GM12878 (cell line): ENCODE data around the gene USP5. TPM values are rescaled to one million over a fixed set of nuclear protein-coding genes. Genes with fewer than 3 reads are reported as not detected.

Source experiments
- ATAC-seq: fragments of 200-7000 bp; cut with Tn5 transposase; 3 replicates; pipeline ENCODE4 v1.9.1; 2020; ENCODE audit warnings: mild to moderate bottlenecking, moderate library complexity
- BruUV-seq: library from RNA; stranded (reverse); fragments of 400-500 nt; replicated peaks from 2 replicates; lab custom pipeline; 2021; lab: Mats Ljungman, UMichigan
- CTCF ChIA-PET: fragments of 300-600 bp; sonication (Branson Sonifier 250); formaldehyde crosslinking; extraction: SDS; loops from one replicate; lab custom pipeline; 2021; ENCODE audit warnings: inconsistent platforms; lab: Yijun Ruan, JAX
- POLR2A ChIA-PET: fragments of 350-600 bp; formaldehyde crosslinking; extraction: SDS; loops from one replicate; lab custom pipeline; 2021; ENCODE audit warnings: inconsistent platforms; lab: Charles Lee
- RAD21 ChIA-PET: fragments of 300-600 bp; sonication (Branson Sonifier 250); formaldehyde crosslinking; loops from one replicate; lab custom pipeline; 2023; ENCODE audit warnings: antibody characterized with exemption; ENCODE audit not compliant: unreplicated experiment; lab: Charles Lee
- SMC1A ChIA-PET: fragments of 300-600 bp; sonication (Branson Sonifier 250); formaldehyde crosslinking; loops from one replicate; lab custom pipeline; 2023; ENCODE audit not compliant: unreplicated experiment, uncharacterized antibody; lab: Charles Lee
- DNase-seq: peaks from one replicate; pipeline ENCODE4 v3.0.0-alpha.2; 2011; ENCODE audit warnings: low read depth, low spot score
- FAIRE-seq: peaks from 3 replicates; lab custom pipeline; 2011; peaks lifted over from hg19 to GRCh38; lab: Jason Lieb, UNC
- H2AFZ ChIP-seq: 2 replicates; pipeline ENCODE4 v1.6.0; 2011; ENCODE audit warnings: low read depth, low read length, control low read depth; ENCODE audit not compliant: control insufficient read depth
- H3K27ac ChIP-seq: 2 replicates; pipeline ENCODE4 v1.5.1; 2011; ENCODE audit warnings: control low read depth; ENCODE audit not compliant: control insufficient read depth, insufficient read depth
- H3K27me3 ChIP-seq, 2 experiments: replicated peaks in 1 of 2; 2 replicates each; pipeline versions ENCODE4 v1.6.0 to v1.6.1; 2011; ENCODE audit warnings: low read length in 1 of 2; ENCODE audit not compliant: control insufficient read depth in 2 of 2, insufficient read depth in 2 of 2
- H3K36me3 ChIP-seq, 2 experiments: 2 replicates each; pipeline ENCODE4 v1.5.1; 2011; ENCODE audit warnings: low read length in 1 of 2; ENCODE audit not compliant: control insufficient read depth in 2 of 2, insufficient read depth in 2 of 2
- H3K4me1 ChIP-seq: 2 replicates; pipeline ENCODE4 v1.6.1; 2011; ENCODE audit warnings: mild to moderate bottlenecking, low read length, moderate library complexity, mixed read lengths; ENCODE audit not compliant: control insufficient read depth, insufficient read depth
- H3K4me2 ChIP-seq: 2 replicates; pipeline ENCODE4 v1.6.0; 2011; ENCODE audit warnings: control low read depth; ENCODE audit not compliant: control insufficient read depth, insufficient read depth
- H3K4me3 ChIP-seq: fragments of 200-600 bp; sonication (generic); 2 replicates; pipeline ENCODE4 v1.5.1; 2016
- H3K79me2 ChIP-seq: 2 replicates; pipeline ENCODE4 v1.6.0; 2011; ENCODE audit warnings: low read length; ENCODE audit not compliant: control insufficient read depth, insufficient read depth
- H3K9ac ChIP-seq: 2 replicates; pipeline ENCODE4 v1.8.0; 2011; ENCODE audit warnings: low read length, control low read depth, mixed read lengths; ENCODE audit not compliant: control insufficient read depth, insufficient read depth
- H3K9me3 ChIP-seq: replicated peaks from 3 replicates; pipeline ENCODE4 v1.5.1; 2011; ENCODE audit warnings: mild to moderate bottlenecking, low read length; ENCODE audit not compliant: control insufficient read depth, insufficient read depth
- H4K20me1 ChIP-seq: 2 replicates; pipeline ENCODE4 v1.6.0; 2011; ENCODE audit not compliant: control insufficient read depth, insufficient read depth
- EP300 ChIP-seq, 2 experiments: fragments of 150-350 bp in 1 of 2; IDR thresholded peaks; 2 replicates each; pipeline ENCODE4 v1.6.1; 2011 to 2012; ENCODE audit warnings: low read depth in 2 of 2, low read length in 2 of 2, borderline replicate concordance in 1 of 2, improper control_type of control experiment in 1 of 2, inconsistent platforms in 1 of 2; ENCODE audit not compliant: control insufficient read depth in 1 of 2
- HDGF ChIP-seq: fragments of 450-650 bp; IDR thresholded peaks from 2 replicates; pipeline ENCODE4 v1.6.1; 2016; ENCODE audit warnings: antibody characterized with exemption
- PAX8 ChIP-seq: fragments of 450-650 bp; IDR thresholded peaks from 2 replicates; pipeline ENCODE4 v1.6.1; 2017; ENCODE audit warnings: mild to moderate bottlenecking, moderate library complexity
- SMAD5 ChIP-seq: IDR thresholded peaks from 2 replicates; pipeline ENCODE4 v1.6.1; 2016; ENCODE audit warnings: antibody characterized with exemption, low read depth
- STAT1 ChIP-seq: fragments of 450-650 bp; conservative IDR thresholded peaks from 2 replicates; pipeline ENCODE4 v1.6.1; 2014; ENCODE audit warnings: antibody characterized with exemption, mild to moderate bottlenecking
- TARDBP ChIP-seq: IDR thresholded peaks from 2 replicates; pipeline ENCODE4 v1.6.1; 2016; ENCODE audit warnings: borderline replicate concordance
- ZNF274 ChIP-seq: IDR thresholded peaks from one replicate; pipeline ENCODE4 v1.8.0; 2011; ENCODE audit not compliant: insufficient read length, insufficient read depth
- WGBS: methylation state at CpG from one replicate; pipeline ENCODE4 v1.1.6; 2016; ENCODE audit warnings: low lambda C conversion rate; ENCODE audit not compliant: insufficient replicate concordance, insufficient coverage; ENCODE audit errors: missing lambda C conversion rate; 5-methylcytosine and 5-hydroxymethylcytosine counted together
- in situ Hi-C: fragments of 300-500 bp; cut with MboI; formaldehyde crosslinking; loops from 9 replicates; pipeline ENCODE4 v1.14.3; 2018; ENCODE audit warnings: mixed read lengths
- intact Hi-C: fragments of 100-400 bp; cut with micrococcal nuclease; formaldehyde crosslinking; loops from one replicate; pipeline ENCODE4 v1.14.2; 2022; ENCODE audit not compliant: unreplicated experiment
- polyA plus RNA-seq, 11 experiments: library from polyadenylated mRNA; depleted of rRNA in 4 of 11; unstranded in 6 of 11; stranded (reverse) in 5 of 11; fragments of >200 nt; fragmentation: Nextera tagmentation in 4 of 11; fragmentation: Illumina TruSeq in 1 of 11; extraction: Ambion mirVana in 4 of 11; extraction: Trizol in 1 of 11; gene quantifications; 1 replicate in 1 of 11; 2 replicates in 10 of 11; pipeline versions ENCODE4 v1.2.1 to v1.2.3, GENCODE V29; 2011 to 2016; ENCODE audit warnings: inconsistent platforms in 2 of 11, missing spikeins in 2 of 11, low read depth in 1 of 11
- total RNA-seq, 4 experiments: library from RNA; depleted of rRNA in 3 of 4; stranded (reverse); fragments of >200 nt in 3 of 4; fragmentation: Illumina TruSeq in 1 of 4; extraction: Trizol in 1 of 4; gene quantifications; 2 replicates each; pipeline versions ENCODE4 v1.2.1 to v1.2.3, GENCODE V29; 2013 to 2021
- TF ChIP-seq, protein P1 (sequence below): fragments of 450-650 bp; formaldehyde crosslinking; IDR thresholded peaks from 2 replicates; pipeline ENCODE4 v1.4.0; 2022; ENCODE audit warnings: mild to moderate bottlenecking, moderate library complexity
- TF ChIP-seq, protein P2 (sequence below): fragments of 450-650 bp; formaldehyde crosslinking; IDR thresholded peaks from 2 replicates; pipeline ENCODE4 v1.4.0; 2020; ENCODE audit warnings: mild to moderate bottlenecking, moderate library complexity
- TF ChIP-seq, protein P3 (sequence below): IDR thresholded peaks from 2 replicates; pipeline ENCODE4 v1.6.1; 2011; ENCODE audit warnings: low read depth, mild to moderate bottlenecking, low read length, moderate library complexity, borderline replicate concordance; ENCODE audit errors: extremely low read depth

USP5 gene
- total and polyA plus RNA-seq, 10 of the 15 experiments (the other 5 are each of a cell fraction or from before 2014, with no cell fraction given): 2.5 to 124 (median 74.6) TPM

DNA sequence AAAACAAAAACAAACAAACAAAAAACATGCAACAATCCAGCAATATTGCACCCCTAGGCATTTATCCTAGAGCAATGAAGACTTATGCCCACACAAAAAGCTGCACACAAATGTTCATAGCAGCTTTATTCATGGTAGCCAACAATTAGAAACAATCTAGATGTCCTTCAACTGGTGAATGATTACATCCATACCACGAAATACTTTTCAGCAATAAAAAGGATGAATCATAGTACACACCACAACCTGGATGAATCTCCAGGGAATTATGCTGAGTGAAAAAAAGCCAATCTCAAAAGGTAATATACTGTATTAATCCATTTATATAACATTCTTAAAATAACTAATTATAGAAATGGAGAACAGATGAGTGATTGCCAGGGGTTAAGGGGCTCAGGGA, 44.8 kb upstream of the USP5 start:
- 3% methylated on average over 1 of the region's 1 CpG for WGBS
- H3K36me3 ChIP-seq: no peaks in the 10 kb centered on the region
- FAIRE-seq (no peak), DNase-seq (no peak), ATAC-seq (no peak)
- H3K4me3 ChIP-seq: no peak overlapping the region
- ChIA-PET SMC1A (interaction anchor here (1.2 kb wide), 1 partner anchor 16 kb away, joined by 3 read pairs; no protein-coding TSS in a partner anchor), POLR2A (interaction anchor here (0.7 to 1.5 kb wide), 2 partner anchors 27 to 30 kb away, joined by 3 to 9 read pairs; no protein-coding TSS in a partner anchor), CTCF (interaction anchor here (1.0 to 2.2 kb wide), 2 partner anchors 15 to 35 kb away, joined by 3 to 7 read pairs; no protein-coding TSS in a partner anchor), RAD21 (no interaction called here)
- intact Hi-C loops: no loop called here
- H4K20me1 ChIP-seq: no peaks in the 10 kb centered on the region
- TF ChIP-seq PAX8: no peak
- no peak for TF ChIP-seq TARDBP
- no peak for TF ChIP-seq STAT1
- no peak for TF ChIP-seq ZNF274
- no peak for TF ChIP-seq SMAD5
- TF ChIP-seq, protein P1, sequence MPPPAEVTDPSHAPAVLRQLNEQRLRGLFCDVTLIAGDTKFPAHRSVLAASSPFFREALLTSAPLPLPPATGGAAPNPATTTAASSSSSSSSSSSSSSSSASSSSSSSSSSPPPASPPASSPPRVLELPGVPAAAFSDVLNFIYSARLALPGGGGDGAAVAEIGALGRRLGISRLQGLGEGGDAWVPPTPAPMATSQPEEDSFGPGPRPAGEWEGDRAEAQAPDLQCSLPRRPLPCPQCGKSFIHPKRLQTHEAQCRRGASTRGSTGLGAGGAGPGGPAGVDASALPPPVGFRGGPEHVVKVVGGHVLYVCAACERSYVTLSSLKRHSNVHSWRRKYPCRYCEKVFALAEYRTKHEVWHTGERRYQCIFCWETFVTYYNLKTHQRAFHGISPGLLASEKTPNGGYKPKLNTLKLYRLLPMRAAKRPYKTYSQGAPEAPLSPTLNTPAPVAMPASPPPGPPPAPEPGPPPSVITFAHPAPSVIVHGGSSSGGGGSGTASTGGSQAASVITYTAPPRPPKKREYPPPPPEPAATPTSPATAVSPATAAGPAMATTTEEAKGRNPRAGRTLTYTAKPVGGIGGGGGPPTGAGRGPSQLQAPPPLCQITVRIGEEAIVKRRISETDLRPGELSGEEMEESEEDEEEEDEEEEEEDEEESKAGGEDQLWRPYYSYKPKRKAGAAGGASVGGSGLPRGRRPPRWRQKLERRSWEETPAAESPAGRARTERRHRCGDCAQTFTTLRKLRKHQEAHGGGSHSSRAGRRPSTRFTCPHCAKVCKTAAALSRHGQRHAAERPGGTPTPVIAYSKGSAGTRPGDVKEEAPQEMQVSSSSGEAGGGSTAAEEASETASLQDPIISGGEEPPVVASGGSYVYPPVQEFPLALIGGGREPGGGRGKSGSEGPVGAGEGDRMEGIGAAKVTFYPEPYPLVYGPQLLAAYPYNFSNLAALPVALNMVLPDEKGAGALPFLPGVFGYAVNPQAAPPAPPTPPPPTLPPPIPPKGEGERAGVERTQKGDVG (CRISPR knock-in tag): no peak
- no peak for TF ChIP-seq EP300 (IDR thresholded peaks at IDR 0.05; ENCODE audit: borderline replicate concordance in 1 of 2, control insufficient read depth in 1 of 2, low read depth in 2 of 2, low read length in 2 of 2)
- TF ChIP-seq, protein P2, sequence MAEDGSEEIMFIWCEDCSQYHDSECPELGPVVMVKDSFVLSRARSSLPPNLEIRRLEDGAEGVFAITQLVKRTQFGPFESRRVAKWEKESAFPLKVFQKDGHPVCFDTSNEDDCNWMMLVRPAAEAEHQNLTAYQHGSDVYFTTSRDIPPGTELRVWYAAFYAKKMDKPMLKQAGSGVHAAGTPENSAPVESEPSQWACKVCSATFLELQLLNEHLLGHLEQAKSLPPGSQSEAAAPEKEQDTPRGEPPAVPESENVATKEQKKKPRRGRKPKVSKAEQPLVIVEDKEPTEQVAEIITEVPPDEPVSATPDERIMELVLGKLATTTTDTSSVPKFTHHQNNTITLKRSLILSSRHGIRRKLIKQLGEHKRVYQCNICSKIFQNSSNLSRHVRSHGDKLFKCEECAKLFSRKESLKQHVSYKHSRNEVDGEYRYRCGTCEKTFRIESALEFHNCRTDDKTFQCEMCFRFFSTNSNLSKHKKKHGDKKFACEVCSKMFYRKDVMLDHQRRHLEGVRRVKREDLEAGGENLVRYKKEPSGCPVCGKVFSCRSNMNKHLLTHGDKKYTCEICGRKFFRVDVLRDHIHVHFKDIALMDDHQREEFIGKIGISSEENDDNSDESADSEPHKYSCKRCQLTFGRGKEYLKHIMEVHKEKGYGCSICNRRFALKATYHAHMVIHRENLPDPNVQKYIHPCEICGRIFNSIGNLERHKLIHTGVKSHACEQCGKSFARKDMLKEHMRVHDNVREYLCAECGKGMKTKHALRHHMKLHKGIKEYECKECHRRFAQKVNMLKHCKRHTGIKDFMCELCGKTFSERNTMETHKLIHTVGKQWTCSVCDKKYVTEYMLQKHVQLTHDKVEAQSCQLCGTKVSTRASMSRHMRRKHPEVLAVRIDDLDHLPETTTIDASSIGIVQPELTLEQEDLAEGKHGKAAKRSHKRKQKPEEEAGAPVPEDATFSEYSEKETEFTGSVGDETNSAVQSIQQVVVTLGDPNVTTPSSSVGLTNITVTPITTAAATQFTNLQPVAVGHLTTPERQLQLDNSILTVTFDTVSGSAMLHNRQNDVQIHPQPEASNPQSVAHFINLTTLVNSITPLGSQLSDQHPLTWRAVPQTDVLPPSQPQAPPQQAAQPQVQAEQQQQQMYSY (CRISPR knock-in tag): no peak
- TF ChIP-seq, protein P3, sequence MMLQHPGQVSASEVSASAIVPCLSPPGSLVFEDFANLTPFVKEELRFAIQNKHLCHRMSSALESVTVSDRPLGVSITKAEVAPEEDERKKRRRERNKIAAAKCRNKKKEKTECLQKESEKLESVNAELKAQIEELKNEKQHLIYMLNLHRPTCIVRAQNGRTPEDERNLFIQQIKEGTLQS: no peak
- TF ChIP-seq HDGF: no peak
- BruUV-seq: no TSS peak
- H3K4me2 ChIP-seq: no peak overlapping the region
- no peaks in the 10 kb centered on the region for H3K4me1 ChIP-seq
- no peaks in the 10 kb centered on the region for H3K9me3 ChIP-seq
- H3K9ac ChIP-seq: no peak overlapping the region
- H3K27ac ChIP-seq: no peak overlapping the region
- H2AFZ ChIP-seq: no peak overlapping the region
- H3K27me3 ChIP-seq: no peaks in the 10 kb centered on the region
- in situ Hi-C loops: no loop called here
- no peaks in the 10 kb centered on the region for H3K79me2 ChIP-seq
